HG02678 (cell line): ENCODE results near the gene DENND1B.

Experiments
- ATAC-seq: cut with Tn5 transposase; IDR thresholded peaks from one replicate; pipeline ENCODE4 v1.9.1; 2021; ENCODE audit warnings: mild to moderate bottlenecking, moderate library complexity; ENCODE audit not compliant: unreplicated experiment

Gene DENND1B, protein sequence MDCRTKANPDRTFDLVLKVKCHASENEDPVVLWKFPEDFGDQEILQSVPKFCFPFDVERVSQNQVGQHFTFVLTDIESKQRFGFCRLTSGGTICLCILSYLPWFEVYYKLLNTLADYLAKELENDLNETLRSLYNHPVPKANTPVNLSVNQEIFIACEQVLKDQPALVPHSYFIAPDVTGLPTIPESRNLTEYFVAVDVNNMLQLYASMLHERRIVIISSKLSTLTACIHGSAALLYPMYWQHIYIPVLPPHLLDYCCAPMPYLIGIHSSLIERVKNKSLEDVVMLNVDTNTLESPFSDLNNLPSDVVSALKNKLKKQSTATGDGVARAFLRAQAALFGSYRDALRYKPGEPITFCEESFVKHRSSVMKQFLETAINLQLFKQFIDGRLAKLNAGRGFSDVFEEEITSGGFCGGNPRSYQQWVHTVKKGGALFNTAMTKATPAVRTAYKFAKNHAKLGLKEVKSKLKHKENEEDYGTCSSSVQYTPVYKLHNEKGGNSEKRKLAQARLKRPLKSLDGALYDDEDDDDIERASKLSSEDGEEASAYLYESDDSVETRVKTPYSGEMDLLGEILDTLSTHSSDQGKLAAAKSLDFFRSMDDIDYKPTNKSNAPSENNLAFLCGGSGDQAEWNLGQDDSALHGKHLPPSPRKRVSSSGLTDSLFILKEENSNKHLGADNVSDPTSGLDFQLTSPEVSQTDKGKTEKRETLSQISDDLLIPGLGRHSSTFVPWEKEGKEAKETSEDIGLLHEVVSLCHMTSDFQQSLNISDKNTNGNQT

DNA sequence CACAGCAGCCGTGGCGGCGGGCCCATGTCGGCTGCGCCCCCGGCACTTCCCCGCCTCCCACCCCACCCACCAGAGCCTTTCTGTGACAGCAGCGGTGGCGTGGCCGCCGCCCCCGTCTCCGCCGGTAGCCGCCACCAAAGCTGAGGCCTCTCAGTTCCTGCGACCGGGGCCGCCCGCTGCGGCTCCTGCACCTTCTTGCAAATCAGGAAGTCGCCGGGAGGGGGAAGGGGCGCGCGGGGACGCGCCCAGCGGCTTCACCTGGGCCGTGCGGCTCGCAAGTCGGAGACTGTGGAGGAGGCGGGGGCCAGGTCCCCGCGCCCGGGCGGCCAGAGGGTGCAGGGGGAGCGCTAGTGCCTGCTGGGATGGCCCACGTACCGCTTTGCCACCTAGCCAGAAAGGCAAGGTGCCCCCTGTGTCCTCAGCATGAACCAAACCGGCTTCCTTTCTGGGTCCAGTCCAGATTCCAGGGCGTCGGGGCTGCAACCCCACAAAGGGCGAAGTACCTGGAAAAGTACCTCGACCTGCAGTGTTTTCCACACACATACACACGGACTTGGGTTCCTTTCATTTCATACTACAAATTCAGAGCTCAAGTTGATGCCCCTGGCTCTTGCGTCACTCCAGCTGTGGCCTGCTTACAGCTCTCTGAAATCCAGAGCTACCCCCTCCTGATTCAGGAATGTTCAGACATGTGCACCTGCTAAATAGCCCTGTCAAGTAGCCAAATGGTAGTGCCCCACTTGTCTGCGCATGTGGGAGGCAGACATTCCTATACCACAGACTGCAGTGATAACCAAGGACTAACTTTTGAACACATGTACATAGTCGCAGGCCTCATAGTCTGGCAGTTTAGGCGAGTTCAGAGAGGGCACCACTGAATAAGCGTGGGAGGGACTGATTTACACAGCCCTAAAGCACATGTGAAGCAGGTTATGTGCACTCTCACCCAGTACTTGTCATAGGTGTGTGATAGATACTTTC, at the start of gene DENND1B:
Gene DENND1B, minus strand, starts transcription at position 199 of the 981 bp plus-strand sequence. CDS start 325 bp downstream, outside the sequence.
- peak; percentile 79 for ATAC-seq

DNA sequence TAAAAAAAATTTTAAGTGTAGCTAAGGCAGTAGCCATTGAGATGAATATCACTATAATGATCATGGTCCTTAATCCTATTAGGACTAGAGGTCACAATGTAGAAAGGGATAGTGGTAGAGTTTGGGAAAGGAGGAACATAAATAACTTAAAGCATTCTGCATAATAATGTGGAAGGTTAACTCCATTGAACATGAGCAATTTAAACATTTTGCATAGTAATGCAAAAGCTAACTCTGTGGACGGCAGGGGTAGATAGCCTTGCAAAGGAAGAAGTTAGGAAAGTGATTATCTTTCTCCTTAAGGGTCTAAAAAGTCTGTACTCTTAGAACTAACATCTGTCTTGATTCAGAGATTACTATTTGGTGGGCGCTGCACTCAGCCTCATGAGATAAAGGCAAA, 39.0 kb upstream of the DENND1B start:
- ATAC-seq, result no peak

DNA sequence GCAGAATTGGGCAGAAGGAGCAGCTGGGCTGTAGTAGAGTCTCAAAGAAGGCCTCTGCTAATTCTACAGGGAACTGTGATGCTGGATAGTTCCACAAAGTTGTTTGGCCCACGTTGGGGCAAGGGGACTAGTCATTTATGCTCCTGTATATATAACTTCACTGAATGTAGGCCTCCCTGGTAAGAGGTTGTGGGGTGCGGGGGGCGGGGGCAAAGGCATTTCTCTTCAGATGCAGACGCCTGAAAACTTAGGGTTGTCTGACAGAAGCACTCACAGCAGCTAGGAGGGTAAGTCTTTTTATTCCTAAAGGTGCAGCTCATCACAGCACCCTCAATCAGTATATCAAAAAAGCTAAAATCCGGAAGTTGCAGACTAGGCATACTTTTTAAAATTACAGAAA, 38.5 kb upstream of the DENND1B start:
- no peak for ATAC-seq

DNA sequence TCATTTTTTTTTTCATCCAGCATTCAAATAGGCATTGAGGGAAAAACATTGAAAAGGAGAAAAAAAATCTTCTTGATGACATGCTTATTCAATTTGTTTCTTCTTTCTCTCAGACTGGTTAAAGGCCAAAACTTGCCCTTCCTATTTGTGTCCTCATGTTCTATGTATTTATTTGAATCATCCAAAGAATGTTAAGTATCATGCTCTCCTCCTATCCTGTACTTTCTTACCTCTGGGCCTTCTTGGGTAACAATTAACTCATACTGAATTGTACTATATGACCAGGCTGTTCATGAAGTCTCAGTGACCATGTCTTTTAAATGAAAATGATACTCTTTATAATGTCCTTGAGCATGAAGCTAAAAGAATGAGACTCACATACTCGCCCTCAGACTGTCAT, 36.5 kb upstream of the DENND1B start:
- no peak for ATAC-seq

DNA sequence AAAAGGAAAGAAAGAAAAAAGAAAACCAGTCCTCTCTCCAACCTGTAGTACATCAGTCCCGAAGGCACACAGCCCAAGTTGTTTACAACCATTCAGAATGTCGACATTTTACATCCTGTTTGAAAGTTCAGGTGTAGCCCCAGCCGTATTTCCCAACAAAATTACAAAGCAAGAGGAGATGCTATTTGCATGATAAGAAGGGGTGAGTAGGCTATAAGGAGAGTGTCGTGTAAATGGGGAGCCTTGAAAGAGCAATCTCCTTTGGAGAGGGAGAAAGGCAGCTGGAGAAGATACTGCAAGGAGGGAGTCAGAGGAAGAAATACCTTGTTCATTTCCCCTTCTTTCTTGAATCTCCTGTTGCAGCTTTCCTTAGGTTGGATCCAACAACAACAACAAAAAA, 35.5 kb upstream of the DENND1B start:
- no peak for ATAC-seq

DNA sequence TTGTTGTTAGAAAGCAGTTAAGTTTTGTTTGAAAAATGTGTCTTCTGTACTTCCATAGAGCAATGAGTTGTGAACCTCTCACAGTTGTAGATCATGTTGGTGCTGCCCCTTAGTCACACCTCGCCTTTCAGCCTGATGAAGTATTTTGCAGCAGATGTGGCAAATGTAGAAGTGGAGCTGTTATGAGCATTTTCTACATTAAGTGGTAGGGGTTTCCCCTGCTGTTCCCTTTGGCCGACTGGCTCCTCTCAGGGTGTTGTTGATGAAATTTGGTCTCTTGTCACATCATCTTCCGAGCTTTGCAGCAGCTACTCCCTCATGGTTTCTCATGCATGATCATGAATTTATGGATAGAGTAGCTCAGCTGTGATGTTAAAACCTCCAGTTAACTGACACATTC, 33.6 kb upstream of the DENND1B start:
- ATAC-seq, result no peak

DNA sequence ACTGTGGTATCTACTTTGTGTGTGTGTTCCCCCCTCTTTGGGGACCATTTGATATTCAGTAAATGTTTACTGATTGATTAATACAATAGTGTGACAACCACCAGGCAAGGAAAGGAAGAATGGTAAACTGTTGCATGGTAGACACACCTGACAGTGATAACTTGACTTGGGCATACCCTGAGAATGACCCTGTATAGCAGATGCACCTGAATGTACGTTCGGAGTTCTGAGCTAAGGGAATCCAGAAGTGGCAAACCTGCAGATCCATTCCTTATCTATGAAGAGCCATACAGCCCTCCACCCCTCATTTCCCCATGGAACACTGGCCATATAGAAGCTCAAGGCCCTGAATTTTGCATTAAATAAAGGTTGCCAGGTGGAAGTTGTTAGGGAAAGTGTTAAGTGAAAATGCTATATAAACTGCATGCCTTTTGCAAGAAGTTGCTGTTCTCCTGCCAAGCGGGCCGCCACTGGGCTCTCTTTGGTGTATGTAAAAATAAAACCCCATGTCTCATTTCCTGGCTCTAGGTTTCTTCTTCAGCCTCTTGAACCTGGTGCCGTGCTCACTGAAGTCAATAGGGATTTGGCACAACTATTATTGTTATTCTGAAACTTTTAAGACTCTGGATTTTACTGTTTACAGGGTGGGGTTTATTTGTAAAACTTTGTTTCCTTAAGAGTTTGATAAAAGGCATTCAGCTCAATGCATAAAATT, 32.6 kb upstream of the DENND1B start:
- ATAC-seq, result no peak

DNA sequence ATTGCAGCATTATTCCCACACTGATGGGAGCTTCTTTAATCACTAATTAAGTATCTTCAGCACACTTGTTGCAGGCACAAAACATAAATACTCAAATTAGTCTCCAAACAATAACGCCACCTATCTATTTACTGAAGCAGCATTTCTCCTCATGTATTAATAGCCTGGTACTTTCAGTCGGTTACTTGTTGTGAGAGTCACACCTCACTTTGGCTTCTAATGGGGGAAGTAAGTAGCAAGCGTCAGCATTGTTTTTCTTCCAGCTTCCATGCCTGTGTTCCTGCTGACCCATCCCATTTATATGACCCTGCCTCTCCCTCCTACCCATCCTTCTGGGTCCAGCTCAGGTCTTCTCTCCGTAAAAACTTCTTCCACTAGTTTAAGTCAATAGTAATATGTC, 31.9 kb upstream of the DENND1B start:
- no peak for ATAC-seq

DNA sequence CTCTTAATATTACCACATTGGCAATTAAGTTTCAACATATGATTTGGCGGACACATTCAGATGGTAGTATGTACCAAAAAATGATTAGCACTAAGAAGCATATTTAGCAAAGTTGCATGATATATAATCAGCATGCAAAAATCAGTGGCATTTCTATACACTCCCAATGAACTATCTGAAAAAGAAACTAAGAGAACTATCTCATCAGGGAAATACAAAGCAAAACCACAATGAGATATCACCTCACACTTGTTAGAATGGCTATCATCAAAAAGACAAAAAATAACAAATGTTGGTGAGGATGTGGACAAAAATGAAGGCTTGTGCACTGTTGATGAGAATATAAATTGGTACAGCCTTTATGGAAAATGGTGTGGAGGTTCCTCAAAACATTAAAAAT, 31.4 kb upstream of the DENND1B start:
- no peak for ATAC-seq

DNA sequence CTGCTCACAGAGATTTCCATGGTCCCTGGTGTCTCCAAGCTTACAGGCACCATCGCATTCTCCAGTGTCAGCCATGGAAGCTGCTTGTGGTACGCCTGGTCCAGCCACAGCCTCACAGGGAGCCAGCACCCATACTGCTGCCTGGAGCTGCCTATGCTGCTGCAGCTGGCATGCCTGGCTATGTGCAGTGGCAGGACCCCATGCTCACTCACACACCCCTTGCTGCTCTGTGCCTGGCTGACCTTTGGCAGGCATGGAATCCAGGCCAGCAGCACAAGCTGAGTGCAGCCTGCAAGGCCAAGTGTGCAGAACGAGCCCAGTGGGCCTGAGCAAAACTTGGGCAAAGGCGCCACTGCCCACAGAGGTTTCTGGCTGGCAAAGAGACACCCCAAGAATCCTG, 26.4 kb upstream of the DENND1B start:
- no peak for ATAC-seq

DNA sequence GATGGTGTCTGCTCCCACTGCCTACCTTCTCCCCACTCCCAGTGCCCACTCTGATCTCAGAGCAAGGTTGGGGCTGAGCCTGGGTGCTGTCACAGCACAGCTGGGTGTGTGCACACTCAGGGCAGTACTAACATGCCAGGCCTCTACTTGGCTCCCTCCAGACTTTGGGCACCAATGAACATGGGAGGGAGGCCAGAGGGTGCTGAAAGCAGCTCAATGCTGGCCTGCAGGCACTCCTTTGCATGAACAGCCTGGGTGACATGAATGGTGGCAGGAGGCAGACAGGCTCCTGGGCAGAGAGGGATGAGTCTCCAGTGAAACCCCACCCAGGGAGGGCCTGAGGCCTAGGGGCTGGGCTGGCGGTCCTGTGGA, 25.8 kb upstream of the DENND1B start:
- no peak for ATAC-seq

DNA sequence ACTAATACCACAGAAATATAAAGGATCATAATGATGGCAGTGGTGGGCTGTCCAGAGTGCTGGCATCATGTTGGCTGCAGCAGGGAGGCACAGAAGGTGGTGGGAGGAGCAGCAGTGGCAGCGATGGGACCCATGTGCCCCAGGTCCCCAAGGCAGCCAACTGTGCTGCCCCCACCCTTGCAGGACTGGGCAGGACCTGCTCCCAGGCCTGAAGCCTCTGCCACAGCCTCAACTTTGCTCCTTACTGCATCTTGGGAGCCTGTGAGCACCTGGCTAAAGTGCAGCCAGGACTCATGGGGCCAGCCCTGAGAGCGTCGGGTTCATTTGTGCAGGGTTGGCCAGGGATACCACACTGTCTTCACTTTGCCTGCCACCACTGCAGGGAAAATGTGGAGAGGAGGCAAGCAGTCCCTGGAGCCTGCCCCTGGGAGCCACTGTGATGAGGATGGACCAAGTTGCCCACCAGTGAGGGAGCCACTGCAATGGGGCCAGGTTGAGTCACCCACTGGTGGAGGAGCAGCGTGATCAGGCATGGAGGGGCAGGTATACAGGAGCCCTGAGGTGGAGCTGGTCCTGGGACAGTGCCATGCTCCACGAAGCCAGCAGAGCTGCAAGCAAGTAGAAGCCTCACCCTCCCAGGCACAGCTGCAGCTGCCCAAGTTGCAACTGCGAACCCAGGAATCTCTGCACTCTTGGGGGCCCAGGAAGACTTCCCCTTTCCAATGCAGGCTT, 25.3 kb upstream of the DENND1B start:
- no peak for ATAC-seq

DNA sequence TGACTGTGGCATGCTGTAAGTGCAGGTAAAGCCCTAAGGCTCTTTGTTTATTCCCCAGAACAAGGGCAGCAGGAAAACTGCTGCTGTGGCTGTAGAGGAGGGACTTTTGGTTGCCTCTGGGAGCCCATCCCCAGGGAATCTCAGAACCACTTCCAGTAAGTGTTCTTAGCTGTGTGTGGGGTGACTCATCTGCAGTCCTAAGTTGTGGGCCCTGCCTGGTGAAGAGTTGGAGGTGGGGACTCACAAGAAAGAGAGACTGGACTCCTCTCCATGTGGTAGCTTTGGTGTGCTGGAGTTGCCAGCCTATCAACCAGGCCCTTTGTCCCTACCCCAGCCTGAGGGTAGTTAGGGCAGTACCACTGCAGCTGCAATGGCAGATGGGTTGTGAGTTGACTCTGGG, 24.0 kb upstream of the DENND1B start:
- ATAC-seq, result no peak

DNA sequence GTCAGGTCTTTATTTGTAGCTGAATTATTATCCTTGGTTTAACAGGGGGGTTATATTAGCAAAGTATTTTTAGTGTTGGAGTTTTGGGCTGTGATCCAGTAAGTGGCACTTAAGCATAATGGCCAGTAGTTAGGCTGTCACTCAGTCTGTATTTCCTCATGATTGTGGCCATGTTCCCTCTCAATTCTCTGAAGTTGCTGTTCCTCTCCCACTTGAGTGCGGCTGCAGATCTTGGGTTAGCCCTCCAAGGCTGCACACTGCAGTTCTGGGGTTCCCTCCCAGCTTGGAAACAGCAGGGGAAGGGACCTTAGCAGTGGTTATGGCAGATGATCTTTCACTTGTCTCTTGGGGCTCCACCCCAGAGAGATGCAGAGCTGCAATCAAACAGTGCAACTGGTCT, 23.2 kb upstream of the DENND1B start:
- no peak for ATAC-seq

DNA sequence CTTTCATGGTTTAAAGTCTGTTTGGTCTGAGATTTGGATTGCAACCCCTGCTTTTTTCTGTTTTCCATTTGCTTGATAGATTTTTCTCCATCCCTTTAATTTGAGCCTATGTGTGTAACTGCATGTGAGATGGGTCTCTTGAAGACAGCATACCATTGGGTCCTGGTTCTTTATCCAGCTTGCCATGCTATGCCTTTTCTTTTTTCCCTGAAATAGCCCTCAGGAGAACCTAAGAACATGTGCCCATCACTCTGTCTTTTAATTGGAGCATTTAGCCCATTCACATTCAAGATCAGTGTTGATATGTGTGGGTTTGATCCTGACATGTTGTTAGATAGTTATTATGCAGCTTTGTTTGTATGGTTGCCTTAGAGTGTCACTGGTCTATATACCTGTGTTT, 21.7 kb upstream of the DENND1B start:
- no peak for ATAC-seq

DNA sequence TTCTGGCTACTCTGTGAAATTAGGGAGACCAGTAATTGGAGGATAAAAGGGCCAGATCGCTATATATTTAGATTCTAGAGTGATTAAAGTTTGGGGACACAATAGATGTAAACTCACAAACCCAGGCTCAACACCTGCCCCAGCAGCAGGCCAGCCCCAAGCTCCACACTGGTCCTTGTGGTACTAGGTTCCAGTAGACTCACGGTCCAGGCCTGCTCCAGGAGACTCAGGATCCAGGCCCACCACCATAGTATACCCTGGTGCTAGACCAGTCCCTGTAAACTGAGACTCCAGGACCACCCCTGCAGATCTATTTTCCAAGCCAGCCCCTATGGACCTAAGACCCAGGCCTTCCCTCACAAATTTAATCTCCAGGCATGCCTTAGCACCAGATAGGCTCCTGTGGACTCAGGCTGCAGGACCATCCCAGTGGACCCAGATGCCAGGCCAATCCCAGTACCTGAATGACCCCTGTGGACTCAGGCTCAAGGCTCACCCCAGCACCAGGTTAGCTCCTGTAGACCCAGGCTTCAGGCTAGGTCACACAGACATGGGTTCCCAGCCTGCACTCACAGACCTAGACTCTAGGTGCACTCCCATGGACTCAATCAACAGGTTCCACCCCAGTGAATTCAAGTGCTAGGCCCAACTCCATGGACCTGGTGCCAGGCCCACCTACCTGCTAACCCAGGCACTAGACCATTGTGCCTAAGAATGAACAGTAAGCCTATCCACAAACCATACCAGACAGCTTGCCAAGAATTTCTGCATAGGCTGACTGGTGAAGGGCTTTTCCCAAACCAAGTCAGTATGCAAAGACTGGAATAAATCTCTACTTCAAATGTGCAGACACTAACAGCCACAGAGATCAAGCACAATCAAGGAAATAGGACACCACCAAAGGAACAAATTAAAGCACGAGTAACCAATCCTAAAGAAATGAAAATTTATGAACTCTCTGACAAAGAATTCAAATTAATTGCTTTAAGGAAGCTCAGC, 13.8 kb upstream of the DENND1B start:
- ATAC-seq, result no peak

DNA sequence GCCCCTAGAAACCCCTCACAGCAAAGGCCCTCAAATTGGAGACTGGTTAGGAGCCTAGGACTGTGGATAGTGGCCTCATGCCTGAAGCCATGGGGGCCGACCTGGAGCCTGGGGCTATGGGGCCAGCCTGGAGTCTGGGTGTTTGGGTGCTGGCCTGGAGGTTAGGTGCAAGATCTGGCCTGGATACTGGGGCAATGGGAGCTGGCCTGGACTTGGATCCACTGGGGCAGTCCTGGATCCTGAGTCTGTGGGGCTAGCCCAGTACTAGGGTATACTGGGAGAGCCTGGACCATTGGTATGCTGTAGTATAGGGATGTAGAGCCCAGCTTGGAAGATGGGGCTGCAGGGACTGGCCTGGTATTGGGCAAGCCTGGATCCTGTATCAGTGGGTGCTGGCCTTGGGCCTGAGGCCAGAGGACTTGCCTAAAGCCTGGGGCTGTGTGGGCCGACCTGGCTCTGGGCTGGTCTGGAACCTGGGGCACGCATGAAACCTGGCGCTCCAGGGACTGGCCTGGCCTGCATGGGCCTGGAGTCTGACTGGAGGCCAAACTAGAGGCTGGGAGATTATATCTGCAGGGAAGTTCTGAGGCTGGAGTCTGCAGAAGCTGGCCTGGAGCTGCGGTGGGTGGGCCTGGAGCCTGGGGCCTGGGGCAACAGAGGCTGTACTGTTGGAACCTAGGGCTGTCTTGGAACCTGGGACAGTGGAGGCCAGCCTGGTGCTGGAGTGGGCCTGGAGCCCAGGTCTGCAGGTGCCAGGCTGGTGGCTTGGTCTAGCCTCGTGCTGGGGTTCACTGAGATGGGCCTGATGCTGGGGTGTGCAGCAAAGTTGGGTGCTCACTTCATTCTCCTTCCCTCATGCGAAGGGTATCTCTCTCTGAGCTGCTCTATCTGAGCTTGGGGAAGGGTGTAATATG, 12.6 kb upstream of the DENND1B start:
- no peak for ATAC-seq

DNA sequence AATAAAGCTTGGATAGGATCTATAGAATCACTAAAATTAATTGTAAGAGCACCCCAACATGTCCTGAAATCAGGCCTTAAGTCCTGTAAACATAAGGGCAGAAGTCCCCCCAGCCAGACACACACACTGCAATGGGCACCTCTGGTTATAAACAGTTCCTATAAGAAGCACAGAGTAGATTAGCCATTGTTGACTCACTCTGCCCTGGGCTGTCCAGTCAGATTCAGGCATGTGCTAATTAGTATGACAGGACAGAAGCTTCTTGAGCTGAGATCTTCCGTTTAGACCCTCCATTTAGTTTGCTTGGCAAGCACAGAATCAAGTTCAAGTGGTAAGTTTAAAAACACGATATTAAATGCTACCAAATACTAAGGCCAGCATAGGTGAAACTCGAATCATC, 11.8 kb upstream of the DENND1B start:
- ATAC-seq, result no peak
